ENCODE results near the gene ARSB. TPM values are rescaled to one million over a fixed set of nuclear protein-coding genes. Genes with fewer than 3 reads are reported as not detected.

Gene ARSB
- total and polyA plus RNA-seq, 9 of the 15 experiments (the other 6 are each of a cell fraction or from before 2014, with no cell fraction given) = 0.52 to 4.6 (median 2.4) TPM

- TF ChIP-seq, protein P1, sequence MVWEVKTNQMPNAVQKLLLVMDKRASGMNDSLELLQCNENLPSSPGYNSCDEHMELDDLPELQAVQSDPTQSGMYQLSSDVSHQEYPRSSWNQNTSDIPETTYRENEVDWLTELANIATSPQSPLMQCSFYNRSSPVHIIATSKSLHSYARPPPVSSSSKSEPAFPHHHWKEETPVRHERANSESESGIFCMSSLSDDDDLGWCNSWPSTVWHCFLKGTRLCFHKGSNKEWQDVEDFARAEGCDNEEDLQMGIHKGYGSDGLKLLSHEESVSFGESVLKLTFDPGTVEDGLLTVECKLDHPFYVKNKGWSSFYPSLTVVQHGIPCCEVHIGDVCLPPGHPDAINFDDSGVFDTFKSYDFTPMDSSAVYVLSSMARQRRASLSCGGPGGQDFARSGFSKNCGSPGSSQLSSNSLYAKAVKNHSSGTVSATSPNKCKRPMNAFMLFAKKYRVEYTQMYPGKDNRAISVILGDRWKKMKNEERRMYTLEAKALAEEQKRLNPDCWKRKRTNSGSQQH (CRISPR knock-in tag; IDR thresholded peaks at IDR 0.05) = no peak
- TF ChIP-seq EGR1 (conservative IDR thresholded peaks at IDR 0.05) (no peak), RFX1 (IDR thresholded peaks at IDR 0.05) (no peak), E2F8 (IDR thresholded peaks at IDR 0.05; ENCODE audit: low read depth, partially characterized antibody) (no peak), ZNF589 (CRISPR knock-in tag; IDR thresholded peaks at IDR 0.05; ENCODE audit: low read depth) (no peak), C11orf30 (IDR thresholded peaks at IDR 0.05; ENCODE audit: low read depth) (peak; percentile 92), PHB2 (IDR thresholded peaks at IDR 0.05; ENCODE audit: low read depth) (peak; percentile 76), TEAD4 (IDR thresholded peaks at IDR 0.05; ENCODE audit: low read length) (peak; percentile 92), TEAD4 (CRISPR knock-in tag; IDR thresholded peaks at IDR 0.05; ENCODE audit: borderline replicate concordance) (no peak), POLR2AphosphoS5 (IDR thresholded peaks at IDR 0.05; ENCODE audit: control insufficient read depth, insufficient read depth, low read depth, low read length) (peak; percentile 56), ZBTB9 (CRISPR knock-in tag; IDR thresholded peaks at IDR 0.05) (no peak), TRIM25 (IDR thresholded peaks at IDR 0.05; ENCODE audit: borderline replicate concordance) (no peak), TEAD2 (tag; IDR thresholded peaks at IDR 0.05) (no peak), NUFIP1 (IDR thresholded peaks at IDR 0.05; ENCODE audit: partially characterized antibody) (no peak), FOXJ3 (CRISPR knock-in tag; IDR thresholded peaks at IDR 0.05) (no peak), ZFP36 (IDR thresholded peaks at IDR 0.05; ENCODE audit: low read depth, low read length, partially characterized antibody) (no peak), ZNF140 (CRISPR knock-in tag; IDR thresholded peaks at IDR 0.05) (no peak), RBM15 (IDR thresholded peaks at IDR 0.05; ENCODE audit: insufficient read depth, low read length) (no peak), NCOA2 (IDR thresholded peaks at IDR 0.05; ENCODE audit: partially characterized antibody in 2 of 2) (peak in 1 of 2 experiments; percentile 61), EWSR1 (IDR thresholded peaks at IDR 0.05; ENCODE audit: borderline replicate concordance, low read depth, partially characterized antibody) (no peak), NFIC (IDR thresholded peaks at IDR 0.05) (peak; percentile 70)
These were observed 213.6 kb downstream of the ARSB start (continued) for GRCh38 chr5:78771260-78772205.

Measured in K562 (cell line).